ENCODE measurements around the gene B4GALT2. TPM values are rescaled to one million over a fixed set of nuclear protein-coding genes. Genes with fewer than 3 reads are reported as not detected.

B4GALT2 gene
- 153 and 159 TPM in 2 replicates for total RNA-seq (2014; rRNA removed; shearing (Covaris generic))

- peak; percentile 25 for DNase-seq (ENCODE audit: low spot score)
Measured at GRCh38 chr1:43978551-43979260, at the start of gene B4GALT2. Gene B4GALT2 (plus strand): TSS chr1:43979210. CDS start chr1:43981161, 1,951 bp downstream.

- no peak for DNase-seq (ENCODE audit: low spot score)
Measured at GRCh38 chr1:43930168-43930948, 48.7 kb upstream of the B4GALT2 start.

- no peak for DNase-seq (ENCODE audit: low spot score)
Measured at GRCh38 chr1:43930949-43931275, 48.1 kb upstream of the B4GALT2 start.

GRCh38 chr1:43931711-43932660 is 47.0 kb upstream of the B4GALT2 start:
- DNase-seq (ENCODE audit: low spot score): no peak

GRCh38 chr1:43932786-43933385 is 46.1 kb upstream of the B4GALT2 start:
- DNase-seq (ENCODE audit: low spot score): no peak

GRCh38 chr1:43933386-43934100 is 45.5 kb upstream of the B4GALT2 start, which contains the start of gene ARTN:
Gene ARTN (plus strand): TSS chr1:43933801. CDS start chr1:43935657, 1,856 bp downstream.
- DNase-seq (ENCODE audit: low spot score): no peak

- peak; percentile 65 for DNase-seq (ENCODE audit: low spot score)
Measured at GRCh38 chr1:43934101-43934985, 44.7 kb upstream of the B4GALT2 start.

- no peak for DNase-seq (ENCODE audit: low spot score)
Measured at GRCh38 chr1:43934986-43935324, 44.1 kb upstream of the B4GALT2 start.

- no peak for DNase-seq (ENCODE audit: low spot score)
Measured at GRCh38 chr1:43935711-43936427, 43.1 kb upstream of the B4GALT2 start.

- no peak for DNase-seq (ENCODE audit: low spot score)
Measured at GRCh38 chr1:43936431-43937151, 42.4 kb upstream of the B4GALT2 start.

GRCh38 chr1:43937179-43937865 is 41.7 kb upstream of the B4GALT2 start:
- DNase-seq (ENCODE audit: low spot score): no peak

- no peak for DNase-seq (ENCODE audit: low spot score)
Measured at GRCh38 chr1:43938383-43938782, 40.6 kb upstream of the B4GALT2 start.

- DNase-seq (ENCODE audit: low spot score): no peak
Measured at GRCh38 chr1:43938892-43939587, 40.0 kb upstream of the B4GALT2 start.

- no peak for DNase-seq (ENCODE audit: low spot score)
Measured at GRCh38 chr1:43942411-43942810, 36.6 kb upstream of the B4GALT2 start.

GRCh38 chr1:43944860-43945259 is 34.1 kb upstream of the B4GALT2 start:
- DNase-seq (ENCODE audit: low spot score): no peak

- DNase-seq (ENCODE audit: low spot score): no peak
Measured at GRCh38 chr1:43945674-43946235, 33.3 kb upstream of the B4GALT2 start.

All from HT-29 (cell line).